GM13977 (cell line): ENCODE measurements around the gene LMX1B.

Experiments used
- DNase-seq: peaks from one replicate; pipeline ENCODE4 v3.0.0; 2012; ENCODE audit warnings: low spot score
- in situ Hi-C: fragments of 300-500 bp; cut with MboI; formaldehyde crosslinking; loops from one replicate; pipeline ENCODE4 v1.12.0; 2022; ENCODE audit warnings: low sequenced_read_pairs, low pct_unique_long_range_greater_than_20kb, mixed read lengths, inconsistent platforms; ENCODE audit not compliant: unreplicated experiment
- TF ChIP-seq, protein P1 (sequence below): IDR thresholded peaks from 2 replicates; pipeline ENCODE4 v1.5.1; 2012; ENCODE audit warnings: mild to moderate bottlenecking, control low read depth; ENCODE audit not compliant: insufficient read depth; ENCODE audit errors: extremely low read depth, missing control alignments

LMX1B gene

DNA sequence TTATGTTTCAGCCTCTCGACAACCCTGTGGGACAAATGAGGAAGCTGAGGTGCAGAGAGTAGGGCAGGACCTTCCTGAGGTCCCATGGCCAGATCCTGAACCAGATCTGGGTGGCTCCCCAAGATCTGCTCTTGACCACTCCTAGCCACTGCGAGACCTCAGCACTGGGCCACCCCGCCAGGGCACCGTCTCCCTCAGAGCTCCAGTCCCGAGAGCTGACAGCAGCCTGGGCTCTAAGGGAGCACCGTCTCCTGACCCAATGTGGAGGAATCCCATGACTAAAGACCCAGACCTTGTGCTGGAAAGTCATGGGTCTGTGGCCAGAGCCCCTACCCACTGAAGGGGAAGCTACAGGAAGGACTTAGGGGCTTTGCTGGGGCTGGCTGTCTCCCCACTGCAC lies 4.5 kb upstream of the LMX1B start:
- no peak for DNase-seq
- in situ Hi-C loops: no loop called here
- TF ChIP-seq, protein P1, sequence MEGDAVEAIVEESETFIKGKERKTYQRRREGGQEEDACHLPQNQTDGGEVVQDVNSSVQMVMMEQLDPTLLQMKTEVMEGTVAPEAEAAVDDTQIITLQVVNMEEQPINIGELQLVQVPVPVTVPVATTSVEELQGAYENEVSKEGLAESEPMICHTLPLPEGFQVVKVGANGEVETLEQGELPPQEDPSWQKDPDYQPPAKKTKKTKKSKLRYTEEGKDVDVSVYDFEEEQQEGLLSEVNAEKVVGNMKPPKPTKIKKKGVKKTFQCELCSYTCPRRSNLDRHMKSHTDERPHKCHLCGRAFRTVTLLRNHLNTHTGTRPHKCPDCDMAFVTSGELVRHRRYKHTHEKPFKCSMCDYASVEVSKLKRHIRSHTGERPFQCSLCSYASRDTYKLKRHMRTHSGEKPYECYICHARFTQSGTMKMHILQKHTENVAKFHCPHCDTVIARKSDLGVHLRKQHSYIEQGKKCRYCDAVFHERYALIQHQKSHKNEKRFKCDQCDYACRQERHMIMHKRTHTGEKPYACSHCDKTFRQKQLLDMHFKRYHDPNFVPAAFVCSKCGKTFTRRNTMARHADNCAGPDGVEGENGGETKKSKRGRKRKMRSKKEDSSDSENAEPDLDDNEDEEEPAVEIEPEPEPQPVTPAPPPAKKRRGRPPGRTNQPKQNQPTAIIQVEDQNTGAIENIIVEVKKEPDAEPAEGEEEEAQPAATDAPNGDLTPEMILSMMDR: no peak

DNA sequence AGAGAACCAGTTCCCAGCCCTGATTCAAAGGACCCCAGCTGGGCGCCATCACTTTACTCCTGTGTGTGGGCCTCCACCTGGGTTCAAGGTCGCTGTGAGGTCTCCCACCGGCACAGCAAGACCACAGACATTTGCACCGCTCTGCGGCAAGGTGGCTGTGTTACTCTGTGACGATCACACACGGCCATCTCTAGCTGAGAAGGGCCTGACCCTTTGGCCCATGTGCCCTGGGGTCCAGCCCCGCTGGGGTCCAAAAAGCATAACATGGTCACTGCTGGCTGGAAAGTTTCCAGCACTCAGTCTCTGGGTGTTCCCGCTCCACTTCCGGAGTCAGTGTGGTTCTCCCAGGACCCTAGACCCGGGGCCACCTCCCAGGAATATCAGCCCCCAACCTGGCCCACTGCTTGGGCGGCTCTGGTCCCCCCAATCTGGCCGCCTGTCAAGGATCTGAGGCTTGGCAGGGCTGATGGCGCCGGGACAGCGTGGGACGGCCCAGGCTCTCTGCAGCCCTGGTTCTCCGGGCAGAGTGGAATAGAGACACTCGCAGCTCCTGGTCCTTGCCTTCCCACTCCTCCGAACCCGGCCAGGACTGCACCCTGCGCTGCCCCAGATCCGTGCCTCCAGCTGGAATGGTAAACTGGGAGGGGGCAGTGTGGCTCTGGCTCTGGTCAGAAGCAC lies 3.9 kb upstream of the LMX1B start:
- no peak for DNase-seq
- TF ChIP-seq, protein P1: no peak
- in situ Hi-C loops: no loop called here

DNA sequence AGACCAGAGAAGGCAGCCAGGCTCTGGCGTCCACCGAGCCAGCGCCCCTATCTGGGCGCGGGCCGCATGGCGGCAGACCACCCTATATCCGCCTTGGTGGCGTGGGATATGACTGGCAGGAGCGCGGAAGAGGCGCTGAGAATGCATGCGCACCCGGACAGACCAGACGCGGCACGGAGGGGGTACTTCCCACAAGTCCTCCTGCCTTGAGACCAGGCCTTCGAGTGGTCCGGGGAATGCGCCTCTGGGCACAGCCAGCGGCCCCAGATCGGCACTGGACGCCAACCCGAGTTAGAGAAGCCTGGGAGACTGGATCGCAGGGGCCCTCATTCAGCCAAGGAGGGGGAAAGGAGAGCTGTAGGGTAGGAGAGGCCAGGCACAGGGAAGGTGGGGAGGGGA lies 2.5 kb upstream of the LMX1B start:
- in situ Hi-C loops: no loop called here
- TF ChIP-seq, protein P1: peak; percentile 8
- no peak for DNase-seq

DNA sequence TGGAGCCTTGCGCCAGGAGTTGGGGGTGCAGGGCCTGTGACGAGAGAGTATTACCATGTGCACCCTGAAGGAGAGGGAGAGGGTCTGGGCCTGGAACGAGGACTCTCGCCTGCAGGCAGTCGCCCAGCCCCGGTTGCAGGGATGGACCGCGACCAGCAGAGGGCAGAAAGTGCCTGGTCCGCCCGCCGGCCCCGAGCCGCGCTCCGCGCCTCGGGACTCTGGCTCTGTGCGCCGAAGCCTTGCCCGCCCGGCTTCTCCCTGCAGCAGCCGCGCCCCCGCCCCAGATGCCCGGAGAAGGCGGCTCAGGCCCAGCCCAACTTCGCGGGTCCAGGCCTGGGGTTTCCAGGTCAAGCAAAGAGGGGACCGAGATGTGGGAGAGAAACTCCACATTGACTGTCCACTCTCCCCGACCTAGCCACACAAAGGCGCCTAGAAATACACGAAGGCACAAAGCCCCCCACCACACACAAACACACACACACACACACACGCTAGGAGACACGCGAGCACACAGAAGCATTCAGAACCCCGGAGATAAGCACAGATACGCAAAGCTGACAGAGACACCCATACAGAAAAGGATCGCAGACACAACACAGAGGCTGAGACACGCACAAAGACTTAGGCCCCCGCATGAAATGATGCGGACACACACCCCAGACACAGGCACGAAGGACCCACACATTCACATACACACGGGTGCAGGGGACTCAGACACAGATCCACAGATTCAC lies 2.0 kb upstream of the LMX1B start:
- peak; percentile 93 for DNase-seq
- TF ChIP-seq, protein P1: peak; percentile 88
- in situ Hi-C loops: no loop called here

DNA sequence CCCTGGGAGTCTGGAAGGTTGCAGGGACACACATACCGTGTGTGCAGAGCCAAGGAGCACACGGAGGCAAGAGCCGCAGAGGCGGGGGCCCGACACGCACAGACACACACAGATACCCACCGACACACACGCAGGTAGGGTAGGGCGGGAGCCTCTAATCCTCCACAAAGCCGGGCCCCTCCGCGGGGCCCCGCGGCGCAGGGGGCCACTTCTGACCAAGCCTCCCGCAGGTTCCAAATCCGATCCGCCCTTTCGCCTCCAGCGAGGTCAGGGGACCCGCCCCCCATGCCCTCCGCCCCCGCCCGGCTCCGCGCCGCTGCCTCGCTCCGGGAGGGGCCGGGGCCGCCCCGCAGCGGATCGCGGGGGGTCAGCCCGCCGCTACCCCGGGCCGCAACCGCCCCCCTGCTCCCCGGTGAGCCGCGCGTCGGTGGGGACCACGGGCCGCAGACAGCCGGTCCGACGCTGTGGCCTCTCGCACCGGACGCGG lies 1.4 kb upstream of the LMX1B start:
- TF ChIP-seq, protein P1: no peak
- no peak for DNase-seq
- in situ Hi-C loops: no loop called here

DNA sequence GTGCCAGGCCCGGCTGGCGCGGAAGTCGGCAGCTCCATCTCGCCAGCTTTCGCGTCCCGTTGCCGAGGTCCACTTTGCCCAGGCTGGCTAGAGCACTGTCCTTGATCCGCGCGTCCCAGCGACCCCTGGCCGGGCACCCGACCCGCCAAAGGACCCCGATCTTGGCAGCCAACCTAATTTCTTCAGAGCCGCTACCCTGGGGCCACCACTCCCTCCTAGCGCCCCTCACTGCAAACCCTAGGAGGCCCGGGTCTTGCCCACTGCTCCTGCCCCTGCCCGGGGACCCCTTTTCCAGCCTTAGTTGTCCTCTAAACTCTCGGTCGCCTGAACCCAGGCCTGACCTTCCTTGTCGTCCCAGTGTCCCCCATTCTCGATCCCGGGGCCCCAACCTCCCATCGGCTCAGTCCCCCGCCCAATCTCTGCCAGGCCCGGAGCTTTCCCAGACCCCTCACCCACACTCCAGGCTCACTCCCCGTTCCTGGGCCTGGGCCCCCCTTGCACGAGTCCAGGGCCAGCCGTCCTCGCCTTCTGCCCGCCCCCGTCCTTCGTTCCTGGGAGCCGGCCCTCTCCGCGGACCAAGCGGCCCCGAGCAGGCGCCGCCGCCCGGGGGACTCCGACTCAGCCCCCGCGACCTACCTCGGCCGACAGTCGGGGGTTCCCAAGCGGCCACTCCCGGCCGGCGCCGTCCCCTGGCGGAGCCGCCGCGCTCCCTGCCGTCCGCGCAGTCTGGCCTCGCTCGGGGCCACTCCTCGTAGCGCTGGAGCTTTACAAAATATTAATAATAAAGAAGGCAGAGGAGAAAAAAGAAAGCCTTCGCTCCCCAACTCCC lies 701 bp upstream of the LMX1B start:
- in situ Hi-C loops: no loop called here
- TF ChIP-seq, protein P1: no peak
- peak; percentile 48 for DNase-seq
